HUES48 (cell line): ENCODE data around the gene DHCR7.

Source experiments
- H3K27ac ChIP-seq: one replicate; pipeline ENCODE4 v1.7.0; 2013; ENCODE audit warnings: low read depth, low read length, inconsistent platforms
- H3K27me3 ChIP-seq: 2 replicates; pipeline ENCODE4 v1.6.1; 2013; ENCODE audit warnings: mild to moderate bottlenecking, low read length; ENCODE audit not compliant: control insufficient read depth, insufficient read depth
- H3K36me3 ChIP-seq: 2 replicates; pipeline ENCODE4 v1.6.1; 2013; ENCODE audit warnings: low read length; ENCODE audit not compliant: control insufficient read depth, insufficient read depth
- H3K4me1 ChIP-seq: 2 replicates; pipeline ENCODE4 v1.6.1; 2013; ENCODE audit warnings: mild to moderate bottlenecking, low read length; ENCODE audit not compliant: control insufficient read depth, insufficient read depth
- H3K4me3 ChIP-seq: 2 replicates; pipeline ENCODE4 v1.5.1; 2013; ENCODE audit warnings: mild to moderate bottlenecking, low read depth, low read length
- H3K9ac ChIP-seq: 2 replicates; pipeline ENCODE4 v1.6.1; 2013; ENCODE audit warnings: mild to moderate bottlenecking, low read depth, low read length, moderate library complexity
- H3K9me3 ChIP-seq: 2 replicates; pipeline ENCODE4 v1.6.1; 2013; ENCODE audit warnings: low read length; ENCODE audit not compliant: control insufficient read depth, insufficient read depth

DHCR7 gene

GRCh38 chr11:71486320-71486719, 38.1 kb upstream of the DHCR7 start:
- H3K4me3 ChIP-seq = no peak overlapping the region
- H3K27me3 ChIP-seq = no peaks in the 10 kb centered on the region
- peaks cover 49% of the 10 kb centered on the region for H3K36me3 ChIP-seq
- H3K27ac ChIP-seq = no peak overlapping the region
- no peaks in the 10 kb centered on the region for H3K4me1 ChIP-seq
- H3K9me3 ChIP-seq = no peaks in the 10 kb centered on the region
- H3K9ac ChIP-seq = no peak overlapping the region

GRCh38 chr11:71485466-71485865, 37.3 kb upstream of the DHCR7 start:
- H3K9me3 ChIP-seq = no peaks in the 10 kb centered on the region
- no peaks in the 10 kb centered on the region for H3K4me1 ChIP-seq
- H3K36me3 ChIP-seq = peaks cover 46% of the 10 kb centered on the region
- H3K4me3 ChIP-seq = no peak overlapping the region
- H3K27ac ChIP-seq = no peak overlapping the region
- H3K9ac ChIP-seq = no peak overlapping the region
- H3K27me3 ChIP-seq = no peaks in the 10 kb centered on the region

DNA sequence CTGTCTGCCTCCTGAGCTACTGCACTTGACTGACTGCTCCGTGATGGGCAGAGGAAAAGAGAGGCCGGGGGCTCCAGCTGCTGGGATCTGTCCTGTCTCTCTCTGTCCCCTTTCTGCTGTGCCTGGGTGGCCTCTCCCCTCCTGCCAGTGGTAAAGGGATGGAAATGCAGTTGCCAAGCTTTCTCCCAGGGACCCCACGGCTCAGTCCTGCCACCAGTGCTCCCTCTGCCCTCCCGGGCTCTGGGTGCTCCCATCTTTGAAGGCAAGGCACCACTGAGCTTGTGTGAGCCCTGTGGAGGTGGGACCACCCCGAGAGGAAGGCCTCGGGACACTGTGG, 36.8 kb upstream of the DHCR7 start:
- Histone ChIP-seq H3K36me3 (peaks cover 46% of the 10 kb centered on the region), H3K9me3 (no peaks in the 10 kb centered on the region), H3K9ac (no peak overlapping the region), H3K27ac (no peak overlapping the region), H3K4me1 (no peaks in the 10 kb centered on the region), H3K4me3 (no peak overlapping the region), H3K27me3 (no peaks in the 10 kb centered on the region)

DNA sequence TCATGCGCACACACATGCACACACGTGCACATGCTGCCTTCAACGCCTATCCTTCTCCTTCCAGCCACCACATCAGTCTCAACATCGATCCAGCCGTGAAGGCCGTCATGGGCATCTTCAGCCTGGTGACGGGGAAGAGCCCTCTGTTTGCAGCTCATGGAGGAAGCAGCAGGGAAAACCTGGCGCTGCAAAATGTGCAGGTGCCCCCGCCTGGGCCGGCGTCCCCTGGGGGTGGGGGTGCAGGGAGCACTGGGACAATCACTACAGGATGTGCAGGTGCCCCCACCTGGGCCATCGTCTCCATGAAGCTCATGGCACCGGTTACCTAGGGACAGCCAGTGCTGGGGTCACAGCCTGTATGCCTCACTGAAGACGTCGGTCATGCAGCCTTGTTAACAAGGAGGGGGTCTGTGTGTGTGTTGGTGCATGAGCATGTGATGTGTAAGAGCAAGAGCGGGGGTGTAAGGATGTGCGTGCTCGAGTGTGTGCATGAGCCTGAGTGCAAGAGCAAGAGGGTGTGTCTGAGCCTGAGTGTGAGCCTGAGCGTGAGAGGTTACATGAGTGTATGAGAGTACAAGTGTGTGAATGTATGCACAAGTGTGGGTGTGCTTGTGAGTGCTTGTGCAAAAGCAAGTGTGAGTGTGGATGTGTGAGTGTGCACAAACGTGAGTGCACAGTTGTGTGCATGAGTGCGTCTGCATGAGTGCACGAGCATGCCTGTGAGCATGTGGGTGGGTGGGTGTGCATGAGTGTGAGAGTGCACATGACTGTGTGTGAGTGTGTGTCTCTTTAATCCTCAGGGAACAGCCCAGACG, 36.3 kb upstream of the DHCR7 start:
- Histone ChIP-seq H3K36me3 (peaks cover 46% of the 10 kb centered on the region), H3K9me3 (no peaks in the 10 kb centered on the region), H3K27me3 (no peaks in the 10 kb centered on the region), H3K4me3 (no peak overlapping the region), H3K9ac (no peak overlapping the region), H3K4me1 (no peaks in the 10 kb centered on the region), H3K27ac (no peak overlapping the region)

GRCh38 chr11:71483692-71484091, 35.5 kb upstream of the DHCR7 start:
- Histone ChIP-seq H3K4me1 (no peaks in the 10 kb centered on the region), H3K27me3 (no peaks in the 10 kb centered on the region), H3K27ac (no peak overlapping the region), H3K36me3 (peaks cover 47% of the 10 kb centered on the region), H3K9ac (no peak overlapping the region), H3K4me3 (no peak overlapping the region), H3K9me3 (no peaks in the 10 kb centered on the region)

DNA sequence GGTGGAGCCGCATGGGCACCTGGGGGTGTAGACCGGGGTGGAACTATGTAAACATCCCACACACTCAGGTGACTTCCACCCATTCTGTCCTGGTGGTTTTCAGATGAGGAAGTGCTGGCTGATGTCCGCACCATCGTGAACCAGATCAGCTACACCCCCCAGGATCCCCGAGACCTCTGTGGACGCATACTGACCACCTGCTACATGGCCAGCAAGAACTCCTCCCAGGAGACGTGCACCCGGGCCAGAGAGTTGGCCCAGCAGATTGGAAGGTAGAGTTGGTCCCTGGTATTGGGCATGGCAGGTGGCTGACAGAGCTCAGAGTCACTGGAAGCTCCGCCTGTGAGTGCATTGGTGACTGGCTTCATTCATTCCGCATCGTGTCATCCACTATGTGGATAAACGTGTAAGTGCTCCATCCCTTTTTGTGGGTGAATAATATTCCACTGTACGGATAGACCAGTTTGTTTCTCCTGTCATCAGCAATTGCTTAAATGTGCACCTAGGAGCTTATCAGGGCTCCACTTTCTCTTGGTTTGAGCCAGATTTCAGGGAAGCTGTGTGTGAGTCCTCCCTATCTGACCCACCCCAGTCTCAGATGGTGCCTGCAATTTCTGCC, 34.7 kb upstream of the DHCR7 start:
- H3K36me3 ChIP-seq = peaks cover 55% of the 10 kb centered on the region
- H3K27ac ChIP-seq = no peak overlapping the region
- H3K27me3 ChIP-seq = no peaks in the 10 kb centered on the region
- H3K4me1 ChIP-seq = no peaks in the 10 kb centered on the region
- no peaks in the 10 kb centered on the region for H3K9me3 ChIP-seq
- H3K9ac ChIP-seq = no peak overlapping the region
- no peak overlapping the region for H3K4me3 ChIP-seq

GRCh38 chr11:71482216-71482615, 34.0 kb upstream of the DHCR7 start:
- H3K9ac ChIP-seq = no peak overlapping the region
- H3K27ac ChIP-seq = no peak overlapping the region
- H3K9me3 ChIP-seq = no peaks in the 10 kb centered on the region
- no peaks in the 10 kb centered on the region for H3K4me1 ChIP-seq
- no peak overlapping the region for H3K4me3 ChIP-seq
- no peaks in the 10 kb centered on the region for H3K27me3 ChIP-seq
- H3K36me3 ChIP-seq = peaks cover 55% of the 10 kb centered on the region

- Histone ChIP-seq H3K27me3 (no peaks in the 10 kb centered on the region), H3K9me3 (no peaks in the 10 kb centered on the region), H3K4me3 (no peak overlapping the region), H3K9ac (no peak overlapping the region), H3K4me1 (no peaks in the 10 kb centered on the region), H3K36me3 (peaks cover 54% of the 10 kb centered on the region), H3K27ac (no peak overlapping the region)
These were observed 33.1 kb upstream of the DHCR7 start for GRCh38 chr11:71481101-71481960.

DNA sequence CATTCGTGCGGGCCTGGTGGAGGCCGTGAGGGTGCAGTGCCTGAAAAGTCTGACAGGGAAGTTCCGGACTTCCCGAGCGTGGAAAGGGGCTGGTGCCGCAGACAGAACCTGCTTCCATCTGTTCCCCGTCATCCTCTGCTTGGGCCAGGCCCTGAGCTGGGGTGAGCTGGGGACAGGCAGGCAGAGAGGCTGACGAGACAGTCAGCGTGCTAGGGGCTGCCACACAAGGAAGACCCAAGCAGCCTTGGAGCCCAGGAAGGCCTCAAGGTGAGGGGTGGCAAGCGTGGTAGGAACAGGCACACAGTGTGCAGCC, 30.3 kb upstream of the DHCR7 start:
- Histone ChIP-seq H3K9me3 (no peaks in the 10 kb centered on the region), H3K27me3 (no peaks in the 10 kb centered on the region), H3K36me3 (peaks cover 47% of the 10 kb centered on the region), H3K9ac (no peak overlapping the region), H3K27ac (no peak overlapping the region), H3K4me3 (no peak overlapping the region), H3K4me1 (no peaks in the 10 kb centered on the region)

DNA sequence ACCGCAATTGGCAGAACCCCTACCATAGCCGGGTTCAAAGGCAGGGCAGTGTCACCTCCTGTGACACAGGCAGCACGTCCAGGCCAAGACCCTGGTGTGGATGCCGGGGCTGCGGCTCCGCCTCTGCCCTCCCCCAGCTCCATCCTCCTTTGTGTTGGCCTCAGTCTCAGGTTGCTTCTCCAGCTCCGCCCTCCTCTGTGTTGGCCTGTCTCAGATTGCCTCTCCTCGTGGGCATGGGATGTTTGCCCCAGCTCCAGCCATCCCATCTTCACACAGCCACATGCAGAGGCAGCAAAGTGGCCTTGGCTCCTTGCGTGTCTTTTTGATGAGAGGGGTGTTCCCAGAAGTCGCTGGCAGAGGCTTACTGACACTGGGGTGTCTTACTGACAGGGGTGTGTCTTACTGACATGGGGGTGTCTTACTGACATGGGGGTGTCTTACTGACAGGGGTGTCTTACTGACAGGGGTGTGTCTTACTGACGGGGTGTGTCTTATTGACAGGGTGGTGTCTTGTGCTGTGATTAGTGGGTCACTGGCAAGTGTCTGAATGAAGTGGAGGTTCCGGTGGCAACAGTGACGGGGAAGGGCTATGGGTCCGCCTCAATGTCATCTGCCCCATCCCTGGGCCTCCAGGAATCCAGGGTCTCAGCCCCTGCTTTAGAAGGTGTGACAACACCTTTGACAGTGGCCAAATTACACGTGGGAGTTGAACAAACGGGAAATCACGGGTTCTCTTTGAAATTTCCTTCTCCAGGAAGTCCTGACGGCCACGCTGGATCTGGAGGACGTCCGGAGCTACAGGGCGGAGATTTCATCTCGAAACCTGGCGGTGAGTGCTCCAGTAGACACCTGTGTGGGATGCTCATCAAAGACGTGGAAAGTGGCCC, 29.7 kb upstream of the DHCR7 start:
- Histone ChIP-seq H3K4me1 (no peaks in the 10 kb centered on the region), H3K9me3 (no peaks in the 10 kb centered on the region), H3K27ac (no peak overlapping the region), H3K4me3 (no peak overlapping the region), H3K36me3 (peaks cover 46% of the 10 kb centered on the region), H3K9ac (no peak overlapping the region), H3K27me3 (no peaks in the 10 kb centered on the region)
